BE2C (cell line): ENCODE measurements around the gene DDX27.

Experiments
- DNase-seq: peaks from one replicate; pipeline ENCODE4 v3.0.0-alpha.2; 2020
- H3K27me3 ChIP-seq: fragments of 250-450 bp; sonication (Bioruptor Pico); 2 replicates; pipeline ENCODE4 v1.5.1; 2020; ENCODE audit warnings: mild to moderate bottlenecking
- H3K36me3 ChIP-seq: fragments of 250-450 bp; sonication (Bioruptor Pico); 2 replicates; pipeline ENCODE4 v1.5.1; 2020; ENCODE audit warnings: mild to moderate bottlenecking
- H3K4me1 ChIP-seq: fragments of 250-450 bp; sonication (Bioruptor Pico); 2 replicates; pipeline ENCODE4 v1.5.1; 2020
- H3K4me3 ChIP-seq: 2 replicates; pipeline ENCODE4 v1.5.1; 2011; ENCODE audit warnings: low read depth, low read length
- H3K9me3 ChIP-seq: fragments of 250-450 bp; sonication (Bioruptor Pico); 2 replicates; pipeline ENCODE4 v1.5.1; 2020
- TF ChIP-seq, protein P1 (sequence below): IDR thresholded peaks from 2 replicates; pipeline ENCODE4 v1.5.1; 2012; ENCODE audit warnings: mild to moderate bottlenecking, low read depth, low read length

DDX27 gene

DNA sequence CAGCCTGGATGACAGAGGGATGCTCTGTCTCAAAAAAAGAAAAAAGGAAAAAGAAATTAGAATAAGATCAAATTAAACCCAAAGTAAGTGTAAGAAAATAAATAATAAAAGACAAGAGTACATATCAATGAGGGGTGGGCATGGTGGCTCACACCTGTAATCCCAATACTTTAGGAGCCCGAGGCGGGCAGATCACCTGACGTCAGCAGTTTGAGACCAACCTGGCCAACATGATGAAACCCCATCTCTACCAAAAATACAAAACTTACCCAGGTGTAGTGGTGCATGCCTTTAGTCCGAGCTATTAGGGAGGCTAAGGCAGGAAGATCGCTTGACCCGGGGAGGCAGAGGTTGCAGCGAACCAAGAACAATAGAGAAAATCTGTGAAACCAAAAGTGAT, 16.2 kb upstream of the DDX27 start:
- H3K27me3 ChIP-seq = no peaks in the 10 kb centered on the region
- no peak overlapping the region for H3K4me3 ChIP-seq
- H3K4me1 ChIP-seq = no peaks in the 10 kb centered on the region
- H3K9me3 ChIP-seq = no peaks in the 10 kb centered on the region; the same call in 1 of the 2 replicates
- DNase-seq = no peak
- no peaks in the 10 kb centered on the region for H3K36me3 ChIP-seq
- TF ChIP-seq, protein P1, sequence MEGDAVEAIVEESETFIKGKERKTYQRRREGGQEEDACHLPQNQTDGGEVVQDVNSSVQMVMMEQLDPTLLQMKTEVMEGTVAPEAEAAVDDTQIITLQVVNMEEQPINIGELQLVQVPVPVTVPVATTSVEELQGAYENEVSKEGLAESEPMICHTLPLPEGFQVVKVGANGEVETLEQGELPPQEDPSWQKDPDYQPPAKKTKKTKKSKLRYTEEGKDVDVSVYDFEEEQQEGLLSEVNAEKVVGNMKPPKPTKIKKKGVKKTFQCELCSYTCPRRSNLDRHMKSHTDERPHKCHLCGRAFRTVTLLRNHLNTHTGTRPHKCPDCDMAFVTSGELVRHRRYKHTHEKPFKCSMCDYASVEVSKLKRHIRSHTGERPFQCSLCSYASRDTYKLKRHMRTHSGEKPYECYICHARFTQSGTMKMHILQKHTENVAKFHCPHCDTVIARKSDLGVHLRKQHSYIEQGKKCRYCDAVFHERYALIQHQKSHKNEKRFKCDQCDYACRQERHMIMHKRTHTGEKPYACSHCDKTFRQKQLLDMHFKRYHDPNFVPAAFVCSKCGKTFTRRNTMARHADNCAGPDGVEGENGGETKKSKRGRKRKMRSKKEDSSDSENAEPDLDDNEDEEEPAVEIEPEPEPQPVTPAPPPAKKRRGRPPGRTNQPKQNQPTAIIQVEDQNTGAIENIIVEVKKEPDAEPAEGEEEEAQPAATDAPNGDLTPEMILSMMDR = no peak

DNA sequence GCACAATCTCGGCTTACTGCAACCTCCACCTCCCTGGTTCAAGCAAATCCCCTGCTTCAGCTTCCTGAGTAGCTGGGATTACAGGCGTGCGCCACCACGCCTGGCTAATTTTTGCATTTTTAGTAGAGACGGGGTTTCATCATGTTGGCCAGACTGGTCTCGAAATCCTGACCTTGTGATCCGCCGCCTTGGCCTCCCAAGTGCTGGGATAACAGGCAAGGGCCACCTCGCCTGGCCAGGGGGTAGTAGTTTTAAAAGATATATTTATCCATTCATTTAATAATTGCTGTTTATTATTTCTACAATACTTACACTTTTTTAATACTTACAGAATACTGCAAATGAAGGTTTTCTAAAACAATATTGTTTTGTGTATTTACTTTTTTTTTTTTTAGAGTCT, 15.5 kb upstream of the DDX27 start:
- H3K9me3 ChIP-seq = no peaks in the 10 kb centered on the region; the same call in 1 of the 2 replicates
- H3K36me3 ChIP-seq = no peaks in the 10 kb centered on the region
- H3K4me3 ChIP-seq = no peak overlapping the region
- no peaks in the 10 kb centered on the region for H3K27me3 ChIP-seq
- H3K4me1 ChIP-seq = no peaks in the 10 kb centered on the region
- no peak for DNase-seq
- TF ChIP-seq, protein P1 = no peak

DNA sequence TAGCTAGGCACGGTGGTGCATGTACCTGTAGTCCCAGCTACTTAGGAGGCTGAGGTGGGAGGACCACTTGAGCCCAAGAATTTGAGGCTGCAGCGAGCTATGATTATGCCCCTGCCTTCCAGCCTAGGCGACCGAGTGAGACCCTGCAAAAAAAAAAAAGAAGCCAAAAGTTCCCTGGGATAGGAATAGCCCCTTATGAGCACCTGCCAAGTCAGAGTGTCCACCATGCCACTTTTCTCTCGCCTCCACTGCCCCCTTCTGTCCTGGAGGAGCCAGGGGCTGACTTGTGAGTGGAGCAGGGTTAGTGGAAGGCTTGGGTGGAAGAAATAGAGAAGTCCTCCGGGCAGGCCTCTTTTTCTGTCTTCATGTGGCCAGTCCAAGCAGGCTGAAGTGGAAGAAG, 12.1 kb upstream of the DDX27 start:
- DNase-seq = peak; percentile 43
- Histone ChIP-seq H3K36me3 (no peaks in the 10 kb centered on the region), H3K4me1 (no peaks in the 10 kb centered on the region), H3K9me3 (no peaks in the 10 kb centered on the region), H3K27me3 (no peaks in the 10 kb centered on the region), H3K4me3 (no peak overlapping the region)
- TF ChIP-seq, protein P1 = peak; percentile 41

DNA sequence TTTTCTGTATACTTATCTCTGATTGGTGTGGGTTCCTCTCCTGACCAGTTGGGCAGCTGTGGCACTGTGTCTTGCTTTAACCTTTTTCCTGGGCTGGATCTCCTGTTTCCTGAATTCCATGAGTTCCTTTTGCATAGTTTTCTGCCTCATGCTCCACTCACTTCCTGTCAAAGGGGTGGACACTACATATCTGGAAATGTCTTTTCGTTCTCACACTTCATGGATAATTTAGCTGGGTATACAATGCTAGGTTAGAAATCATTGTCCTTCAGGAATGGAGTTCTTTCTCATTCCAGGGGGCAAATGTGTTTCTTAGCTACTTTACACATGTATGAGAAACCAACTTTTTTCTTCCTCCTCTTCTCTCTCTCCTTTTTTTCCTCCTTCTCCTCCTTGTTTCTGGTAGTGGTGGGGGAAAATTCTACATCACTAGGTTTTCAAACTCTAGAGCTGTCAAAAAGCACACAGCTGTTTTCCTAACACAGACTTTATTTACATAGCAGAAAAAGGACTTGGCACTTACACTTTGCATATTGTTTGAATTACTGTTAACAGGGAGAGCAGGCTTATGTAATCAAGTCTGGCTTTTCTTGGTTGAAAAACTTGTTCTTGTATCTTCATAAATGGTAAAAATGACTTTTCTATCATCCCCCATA, 9.0 kb upstream of the DDX27 start:
- TF ChIP-seq, protein P1 = no peak
- Histone ChIP-seq H3K36me3 (no peaks in the 10 kb centered on the region), H3K4me3 (no peak overlapping the region), H3K9me3 (no peaks in the 10 kb centered on the region), H3K27me3 (no peaks in the 10 kb centered on the region), H3K4me1 (no peaks in the 10 kb centered on the region)
- no peak for DNase-seq

DNA sequence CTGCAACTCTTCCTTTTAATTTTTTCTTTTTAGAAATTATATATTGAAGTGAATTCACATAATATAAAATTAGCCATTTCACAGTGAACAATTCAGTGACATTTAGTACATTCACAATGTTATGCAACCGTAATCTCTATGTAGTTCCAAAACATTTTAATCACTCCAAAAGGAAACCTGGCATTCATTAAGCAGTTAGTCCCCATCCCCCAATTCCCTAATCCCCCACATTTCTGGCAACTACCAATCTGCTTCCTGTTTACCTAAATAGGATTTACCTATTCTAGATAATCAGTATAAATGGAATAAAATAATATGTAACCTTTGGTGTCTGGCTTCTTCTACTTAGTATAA, 8.5 kb upstream of the DDX27 start:
- Histone ChIP-seq H3K4me1 (no peaks in the 10 kb centered on the region), H3K4me3 (no peak overlapping the region), H3K36me3 (no peaks in the 10 kb centered on the region), H3K9me3 (no peaks in the 10 kb centered on the region), H3K27me3 (no peaks in the 10 kb centered on the region)
- TF ChIP-seq, protein P1 = no peak
- no peak for DNase-seq

DNA sequence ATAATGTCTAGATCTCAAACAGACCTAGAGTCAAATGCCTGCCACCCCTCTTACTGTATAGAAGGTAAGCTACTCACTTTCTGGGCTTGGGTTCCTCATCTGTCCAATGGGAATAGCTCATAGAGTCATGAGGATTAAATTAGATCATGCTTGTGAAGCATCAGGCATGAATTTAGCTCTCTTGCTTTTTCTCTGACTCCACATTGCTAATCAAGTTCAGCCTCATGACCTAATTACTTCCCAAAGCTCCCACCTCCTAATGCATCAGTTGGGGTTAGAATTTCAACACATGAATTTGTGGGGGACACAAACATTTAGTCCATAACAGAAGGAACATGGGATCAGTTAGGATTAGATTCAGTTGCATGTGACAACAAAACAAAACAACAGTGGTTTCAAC, 4.6 kb upstream of the DDX27 start:
- no peaks in the 10 kb centered on the region for H3K27me3 ChIP-seq
- no peaks in the 10 kb centered on the region for H3K4me1 ChIP-seq
- H3K9me3 ChIP-seq = no peaks in the 10 kb centered on the region
- TF ChIP-seq, protein P1 = no peak
- no peaks in the 10 kb centered on the region for H3K36me3 ChIP-seq
- no peak for DNase-seq
- H3K4me3 ChIP-seq = no peak overlapping the region
